Muscle of leg (tissue), 11 donors: ENCODE results near the gene MYOD1. TPM values are rescaled to one million over a fixed set of nuclear protein-coding genes. Genes with fewer than 3 reads are reported as not detected.

Experiments used
- DNase-seq: peaks from one replicate; pipeline ENCODE4 v3.0.0; 2013
- H3K27ac ChIP-seq: one replicate; pipeline ENCODE4 v1.5.1; 2013; ENCODE audit warnings: mild to moderate bottlenecking, low read length, control low read depth
- H3K27me3 ChIP-seq: one replicate; pipeline ENCODE4 v1.6.1; 2013; ENCODE audit warnings: low read length; ENCODE audit not compliant: control insufficient read depth, insufficient read depth
- H3K36me3 ChIP-seq: one replicate; pipeline ENCODE4 v1.6.1; 2013; ENCODE audit warnings: low read length; ENCODE audit not compliant: control insufficient read depth, insufficient read depth
- H3K4me1 ChIP-seq: one replicate; pipeline ENCODE4 v1.6.1; 2013; ENCODE audit warnings: low read length; ENCODE audit not compliant: control insufficient read depth, insufficient read depth
- H3K4me3 ChIP-seq: one replicate; pipeline ENCODE4 v1.5.1; 2013; ENCODE audit warnings: low read length, control low read depth
- H3K9me3 ChIP-seq: replicated peaks from 2 replicates; pipeline ENCODE4 v1.6.1; 2013; ENCODE audit warnings: low read depth, low read length; ENCODE audit not compliant: control insufficient read depth
- WGBS: methylation state at CpG from one replicate; pipeline ENCODE4 v1.1.5; 2013; ENCODE audit warnings: missing lambda C conversion rate; ENCODE audit not compliant: insufficient coverage; 5-methylcytosine and 5-hydroxymethylcytosine counted together
- polyA plus RNA-seq, 8 donors: library from polyadenylated mRNA; unstranded; fragments of 120-200 nt; gene quantifications; one replicate each; pipeline versions ENCODE4 v1.2.1 to v1.2.3, GENCODE V29; 2013; ENCODE audit warnings: inconsistent platforms in 1 of 8, low replicate concordance in 1 of 8; ENCODE audit not compliant: insufficient read length in 8 of 8, insufficient read depth in 1 of 8
- total RNA-seq: library from RNA; stranded (reverse); fragments of 120-200 nt; gene quantifications from one replicate; pipeline ENCODE4 v1.2.4, GENCODE V29; 2013

Gene MYOD1
- total and polyA plus RNA-seq, 9 donors: 47.3 to 93.1 (median 64.5) TPM

DNA sequence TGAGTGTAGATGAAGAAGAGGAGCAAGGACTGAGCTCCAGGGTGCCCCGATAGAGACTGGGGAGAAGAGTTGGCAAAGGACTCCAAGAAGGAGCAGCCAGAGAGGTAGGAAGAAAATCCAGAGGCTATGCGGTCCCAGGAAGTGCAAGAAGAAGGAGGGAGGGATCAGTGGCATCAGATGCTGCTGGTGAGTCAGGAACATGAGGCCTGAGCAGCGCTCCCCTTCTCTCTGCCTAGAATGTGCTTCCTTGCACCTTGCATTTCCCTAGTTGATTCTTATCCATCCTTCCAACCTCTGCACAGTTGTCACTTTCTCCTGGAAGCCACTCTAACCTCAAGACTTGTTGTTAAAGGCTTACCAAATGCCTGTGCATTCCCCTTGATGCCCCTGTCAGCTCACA lies 36.5 kb downstream of the MYOD1 start:
- Histone ChIP-seq H3K27ac (no peak overlapping the region), H3K4me1 (peaks cover 13% of the 10 kb centered on the region), H3K9me3 (peaks cover 2% of the 10 kb centered on the region), H3K27me3 (no peaks in the 10 kb centered on the region), H3K36me3 (no peaks in the 10 kb centered on the region), H3K4me3 (no peak overlapping the region)
- no peak for DNase-seq
- 71% methylated on average over 3 of the region's 3 CpGs for WGBS

DNA sequence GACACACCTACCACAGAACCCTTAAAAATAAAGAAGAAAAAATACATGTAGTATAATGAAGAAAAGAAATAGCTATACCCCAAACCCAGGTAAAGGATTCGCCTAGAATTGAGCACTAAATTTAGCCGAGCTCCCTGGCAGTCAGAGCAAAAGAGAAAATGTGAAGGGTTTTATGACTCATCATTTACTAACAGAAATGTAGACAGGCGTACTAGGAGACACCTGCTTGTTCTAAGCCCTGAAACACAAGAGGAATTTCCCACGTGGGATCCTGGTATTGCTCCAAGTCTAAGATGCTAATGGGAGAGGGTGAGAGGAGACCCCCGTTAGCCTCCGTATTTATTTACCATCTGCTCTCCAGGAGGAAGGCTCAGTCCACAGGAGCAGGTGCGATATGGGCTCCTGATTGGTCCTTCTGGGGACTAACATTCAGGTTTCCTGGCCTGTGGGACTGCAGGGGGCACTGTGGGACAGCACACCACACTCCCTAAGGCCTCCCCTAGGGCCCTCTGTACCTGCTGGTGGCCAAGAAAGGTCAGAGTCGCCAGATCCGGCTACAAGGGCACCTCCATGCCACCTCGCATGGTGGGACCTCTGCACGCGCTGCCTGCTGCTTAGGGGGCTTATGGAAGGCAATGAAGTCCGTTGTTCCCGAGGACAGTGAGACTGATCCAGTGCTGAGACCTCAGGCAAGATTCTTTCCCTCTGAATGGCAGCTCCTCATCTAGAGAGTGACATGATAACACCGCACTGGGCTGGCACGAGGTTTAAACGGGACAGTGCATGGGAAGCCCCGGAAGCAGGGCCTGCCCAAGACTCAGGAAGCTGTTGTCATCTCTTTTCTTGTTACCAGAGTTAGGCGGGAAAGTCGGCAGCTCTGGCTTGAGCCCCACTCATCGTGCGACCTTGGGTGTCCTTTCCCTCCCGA lies 41.0 kb downstream of the MYOD1 start:
- Histone ChIP-seq H3K27me3 (no peaks in the 10 kb centered on the region), H3K27ac (no peak overlapping the region), H3K4me1 (no peaks in the 10 kb centered on the region), H3K9me3 (peaks cover 2% of the 10 kb centered on the region), H3K4me3 (no peak overlapping the region), H3K36me3 (no peaks in the 10 kb centered on the region)
- peak; percentile 22 for DNase-seq
- WGBS: 48% methylated on average over 18 of the region's 23 CpGs

DNA sequence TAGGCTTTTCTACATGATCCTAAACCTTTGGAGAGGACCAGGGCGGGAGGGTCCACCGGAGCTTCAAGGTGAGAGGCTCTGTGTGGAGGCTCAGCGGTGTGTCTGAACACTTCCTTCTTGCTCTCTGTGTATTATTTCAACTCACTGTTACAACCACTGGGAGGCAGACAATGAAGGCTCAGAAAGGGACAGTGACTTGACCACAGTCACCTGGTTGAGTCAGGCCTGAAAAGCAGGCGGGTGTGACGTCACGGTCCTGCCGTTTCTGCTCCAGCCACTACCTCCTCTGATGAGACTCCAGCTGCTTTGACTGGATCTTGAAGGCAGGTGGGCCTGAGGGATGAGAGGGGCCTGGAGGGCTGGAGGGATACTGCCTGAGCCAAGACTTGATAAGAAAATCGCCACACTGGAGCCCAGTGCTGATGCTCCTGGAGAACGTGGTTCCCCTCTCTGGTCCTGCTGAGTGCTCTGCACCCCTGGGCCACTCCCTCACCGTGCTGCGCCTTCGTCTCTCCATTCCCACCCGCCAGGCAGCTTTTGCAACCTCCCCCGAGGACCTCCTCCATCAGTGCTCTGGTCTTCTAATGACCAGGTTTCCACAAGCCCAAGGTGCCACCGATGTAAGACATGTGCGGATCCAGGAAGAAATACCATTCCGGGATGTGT lies 43.1 kb downstream of the MYOD1 start:
- no peaks in the 10 kb centered on the region for H3K36me3 ChIP-seq
- peaks cover 2% of the 10 kb centered on the region for H3K9me3 ChIP-seq
- 76% methylated on average over 15 of the region's 17 CpGs for WGBS
- no peak overlapping the region for H3K4me3 ChIP-seq
- no peak overlapping the region for H3K27ac ChIP-seq
- H3K27me3 ChIP-seq: no peaks in the 10 kb centered on the region
- no peaks in the 10 kb centered on the region for H3K4me1 ChIP-seq
- no peak for DNase-seq

- no peak overlapping the region for H3K27ac ChIP-seq
Observed at GRCh38 chr11:17763244-17763643, 43.9 kb downstream of the MYOD1 start.

DNA sequence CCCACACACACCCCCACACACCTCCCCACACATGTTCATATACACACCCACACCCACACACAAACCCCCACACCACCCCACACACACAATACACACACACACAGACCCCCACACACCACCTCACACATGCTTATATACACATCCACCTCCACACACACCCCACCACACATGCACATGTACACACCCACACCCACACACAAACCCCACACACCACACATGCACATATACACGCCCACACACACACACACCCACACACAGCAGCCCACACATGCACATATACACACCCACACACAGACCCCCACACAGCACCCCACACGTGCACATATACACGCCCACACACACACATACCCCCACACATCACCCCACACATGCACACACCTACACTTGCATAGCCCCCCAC lies 44.3 kb downstream of the MYOD1 start:
- WGBS: 60% methylated on average over 3 of the region's 3 CpGs
- no peak for DNase-seq
- Histone ChIP-seq H3K27ac (no peak overlapping the region), H3K9me3 (no peaks in the 10 kb centered on the region), H3K4me3 (no peak overlapping the region), H3K36me3 (no peaks in the 10 kb centered on the region), H3K4me1 (no peaks in the 10 kb centered on the region), H3K27me3 (no peaks in the 10 kb centered on the region)

More at GRCh38 chr11:17763244-17763643, 43.9 kb downstream of the MYOD1 start:
- no peak for DNase-seq
- Histone ChIP-seq H3K9me3 (peaks cover under 1% of the 10 kb centered on the region), H3K36me3 (no peaks in the 10 kb centered on the region), H3K4me3 (no peak overlapping the region), H3K27me3 (no peaks in the 10 kb centered on the region), H3K4me1 (no peaks in the 10 kb centered on the region)
- 60% methylated on average over 6 of the region's 7 CpGs for WGBS

DNA sequence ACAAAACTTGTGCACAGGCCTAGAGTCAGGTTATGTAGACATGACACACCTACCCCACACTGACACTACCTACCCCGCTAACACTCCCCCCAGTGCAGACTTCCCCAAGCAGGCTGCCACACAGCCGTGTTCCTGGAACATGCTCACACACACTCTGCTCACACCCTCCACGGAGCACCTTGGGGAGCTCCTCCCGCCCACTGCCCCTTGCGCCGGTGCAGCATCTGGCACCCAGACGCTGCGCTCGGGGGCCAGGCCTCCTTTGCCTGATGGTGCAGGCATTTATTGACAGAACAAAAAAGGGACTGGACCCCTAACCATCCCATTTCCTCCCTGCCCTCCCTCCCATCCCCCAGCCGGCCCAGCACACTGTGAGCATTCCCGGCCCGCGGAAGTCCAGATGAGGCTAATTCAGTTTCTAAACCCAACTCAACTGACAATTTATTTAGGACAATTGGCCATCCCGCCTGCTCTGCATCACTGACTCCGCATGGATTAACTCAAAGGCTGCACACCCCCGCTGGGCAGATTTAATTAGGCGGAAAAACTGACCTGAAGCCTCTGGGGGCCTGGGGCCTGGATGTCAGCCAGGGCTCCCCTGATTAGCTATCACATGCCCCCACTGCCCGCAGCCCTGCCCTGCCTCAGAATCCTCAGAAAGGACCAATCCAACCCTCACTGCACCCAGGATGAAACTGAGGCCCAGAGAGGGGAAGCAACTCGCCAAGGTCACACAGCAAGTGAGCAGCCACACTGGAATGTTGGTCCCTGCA lies 45.3 kb downstream of the MYOD1 start:
- Histone ChIP-seq H3K9me3 (no peaks in the 10 kb centered on the region), H3K27me3 (no peaks in the 10 kb centered on the region), H3K27ac (no peak overlapping the region), H3K36me3 (no peaks in the 10 kb centered on the region), H3K4me1 (no peaks in the 10 kb centered on the region), H3K4me3 (no peak overlapping the region)
- 23% methylated on average over 11 of the region's 19 CpGs for WGBS
- no peak for DNase-seq

DNA sequence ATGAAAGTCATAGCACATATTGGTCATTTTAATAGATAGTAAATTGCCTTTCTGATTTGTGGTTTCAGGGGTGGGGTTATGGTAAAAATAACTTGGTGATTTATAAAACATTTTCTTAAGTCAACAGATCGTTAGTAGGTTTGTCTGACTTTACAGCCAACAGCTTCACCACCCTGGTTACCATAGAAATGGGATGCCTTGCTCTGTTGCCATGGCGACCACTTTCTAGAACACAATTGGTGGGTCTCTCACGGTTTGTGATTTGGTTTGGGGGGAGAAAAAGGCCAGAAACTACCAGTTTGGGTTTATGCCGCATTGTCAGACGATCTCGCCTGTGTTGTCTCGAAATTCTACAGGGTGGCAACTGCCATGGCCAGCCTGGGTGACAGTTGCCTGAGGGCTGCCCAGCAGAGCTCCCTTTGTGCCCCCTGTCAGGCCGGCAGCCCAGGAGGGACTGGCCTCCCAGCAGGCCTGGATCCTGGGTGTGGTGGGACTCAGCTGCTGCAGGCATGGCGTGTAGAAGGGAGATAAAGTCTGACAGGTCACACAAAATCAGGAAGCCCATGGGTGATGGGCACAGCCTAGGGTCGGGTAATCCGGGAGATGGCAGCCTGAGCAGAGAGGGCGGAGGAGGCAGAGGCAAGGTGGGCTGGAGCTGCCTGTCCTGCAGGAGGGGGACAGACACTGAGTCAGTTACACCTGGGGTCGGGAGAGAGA lies 46.1 kb downstream of the MYOD1 start:
- 64% methylated on average over 12 of the region's 13 CpGs for WGBS
- Histone ChIP-seq H3K36me3 (no peaks in the 10 kb centered on the region), H3K4me1 (no peaks in the 10 kb centered on the region), H3K9me3 (no peaks in the 10 kb centered on the region), H3K27ac (no peak overlapping the region), H3K4me3 (no peak overlapping the region), H3K27me3 (no peaks in the 10 kb centered on the region)
- DNase-seq: no peak

DNA sequence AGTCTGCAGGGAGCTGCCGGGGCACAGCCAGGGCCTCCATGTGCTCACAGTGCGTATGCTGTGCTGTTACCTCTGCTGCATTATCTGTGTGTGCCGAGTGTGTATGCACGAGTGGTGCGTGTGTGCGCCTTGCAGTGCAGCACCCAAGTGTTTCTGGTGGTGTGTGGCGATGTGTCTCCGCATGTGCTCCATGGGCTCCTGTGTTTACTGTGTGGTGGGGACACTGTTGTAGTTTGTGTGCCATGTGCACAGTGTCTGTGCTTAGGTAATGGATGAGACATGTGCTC lies 46.6 kb downstream of the MYOD1 start:
- no peak overlapping the region for H3K4me3 ChIP-seq
- H3K27ac ChIP-seq: no peak overlapping the region
- H3K4me1 ChIP-seq: no peaks in the 10 kb centered on the region
- no peaks in the 10 kb centered on the region for H3K27me3 ChIP-seq
- no peaks in the 10 kb centered on the region for H3K9me3 ChIP-seq
- WGBS: 84% methylated on average over 8 of the region's 8 CpGs
- no peaks in the 10 kb centered on the region for H3K36me3 ChIP-seq
- no peak for DNase-seq

GRCh38 chr11:17766590-17766989 lies 47.2 kb downstream of the MYOD1 start:
- WGBS: 64% methylated on average over 3 of the region's 5 CpGs
- H3K36me3 ChIP-seq: no peaks in the 10 kb centered on the region

More at GRCh38 chr11:17766590-17766989, 47.2 kb downstream of the MYOD1 start:
- DNase-seq: no peak
- H3K27me3 ChIP-seq: no peaks in the 10 kb centered on the region
- no peak overlapping the region for H3K27ac ChIP-seq
- no peaks in the 10 kb centered on the region for H3K9me3 ChIP-seq
- no peak overlapping the region for H3K4me3 ChIP-seq
- no peaks in the 10 kb centered on the region for H3K4me1 ChIP-seq
